GM23248 (cell line): ENCODE results near the gene CIRBP. TPM values are rescaled to one million over a fixed set of nuclear protein-coding genes. Genes with fewer than 3 reads are reported as not detected.

Experiments used
- DNase-seq: peaks from one replicate; pipeline ENCODE4 v3.0.0-alpha.2; 2015
- H2AFZ ChIP-seq: fragments of 200-600 bp; sonication (generic); 2 replicates; pipeline ENCODE4 v1.6.1; 2016; ENCODE audit warnings: antibody characterized with exemption
- H3F3A ChIP-seq: fragments of 200-600 bp; sonication (generic); 2 replicates; pipeline ENCODE4 v1.6.1; 2016; ENCODE audit warnings: mild to moderate bottlenecking, antibody characterized with exemption, mixed run types; ENCODE audit not compliant: insufficient read depth
- H3K27ac ChIP-seq: fragments of 200-600 bp; sonication (generic); 2 replicates; pipeline ENCODE4 v1.5.1; 2016; ENCODE audit warnings: mild to moderate bottlenecking
- H3K27me3 ChIP-seq: fragments of 200-600 bp; sonication (generic); replicated peaks from 2 replicates; pipeline ENCODE4 v1.6.1; 2016; ENCODE audit warnings: mild to moderate bottlenecking; ENCODE audit not compliant: insufficient read depth
- H3K36me3 ChIP-seq: fragments of 200-600 bp; sonication (generic); 2 replicates; pipeline ENCODE4 v1.6.1; 2016; ENCODE audit warnings: low read depth, mild to moderate bottlenecking
- H3K4me1 ChIP-seq: fragments of 200-600 bp; sonication (generic); 2 replicates; pipeline ENCODE4 v1.6.1; 2016; ENCODE audit warnings: mild to moderate bottlenecking; ENCODE audit not compliant: insufficient read depth
- H3K4me2 ChIP-seq: fragments of 200-600 bp; sonication (generic); one replicate; pipeline ENCODE4 v1.6.1; 2016; ENCODE audit warnings: mild to moderate bottlenecking; ENCODE audit not compliant: unreplicated experiment
- H3K4me3 ChIP-seq: fragments of 200-600 bp; sonication (generic); 2 replicates; pipeline ENCODE4 v1.5.1; 2016; ENCODE audit warnings: mild to moderate bottlenecking
- H3K79me2 ChIP-seq: fragments of 200-600 bp; sonication (generic); 2 replicates; pipeline ENCODE4 v1.6.1; 2016; ENCODE audit warnings: mild to moderate bottlenecking; ENCODE audit not compliant: insufficient read depth
- H3K9ac ChIP-seq: fragments of 200-600 bp; sonication (generic); 2 replicates; pipeline ENCODE4 v1.6.1; 2016; ENCODE audit warnings: mild to moderate bottlenecking
- H3K9me2 ChIP-seq: fragments of 200-600 bp; sonication (generic); 2 replicates; pipeline ENCODE4 v1.6.1; 2016; ENCODE audit warnings: mixed run types, mild to moderate bottlenecking, moderate library complexity; ENCODE audit not compliant: insufficient read depth
- H3K9me3 ChIP-seq: fragments of 200-600 bp; sonication (generic); one replicate; pipeline ENCODE4 v1.6.1; 2017; ENCODE audit warnings: low read depth
- H4K20me1 ChIP-seq: fragments of 200-600 bp; sonication (generic); 2 replicates; pipeline ENCODE4 v1.6.0; 2016; ENCODE audit not compliant: insufficient read depth
- EZH2 ChIP-seq: fragments of 200-600 bp; sonication (generic); IDR thresholded peaks from 2 replicates; pipeline ENCODE4 v1.6.1; 2018; ENCODE audit warnings: antibody characterized with exemption, mild to moderate bottlenecking; ENCODE audit not compliant: insufficient read depth, poor library complexity, severe bottlenecking
- EZH2phosphoT487 ChIP-seq: fragments of 200-600 bp; sonication (generic); IDR thresholded peaks from 2 replicates; pipeline ENCODE4 v1.6.1; 2018; ENCODE audit warnings: antibody characterized with exemption, moderate library complexity, mild to moderate bottlenecking, low read depth; ENCODE audit not compliant: insufficient read depth
- whole genome bisulfite sequencing, 2 experiments: methylation state at CpG; one replicate each; pipeline ENCODE4 v1.1.6; 2015 to 2017; ENCODE audit warnings: low lambda C conversion rate in 2 of 2, low coverage in 1 of 2; ENCODE audit errors: missing lambda C conversion rate in 2 of 2; 5-methylcytosine and 5-hydroxymethylcytosine counted together
- in situ Hi-C: fragments of 300-500 bp; cut with MboI; formaldehyde crosslinking; loops from 2 replicates; pipeline ENCODE4 v1.15.0; 2020
- polyA plus RNA-seq: library from polyadenylated mRNA; unstranded; fragments of >200 nt; fragmentation: Nextera tagmentation; extraction: Ambion mirVana; gene quantifications from 2 replicates; pipeline ENCODE4 v1.2.1, GENCODE V29; 2016
- total RNA-seq: library from RNA; depleted of rRNA; stranded (reverse); fragments of >200 nt; shearing (Covaris generic); gene quantifications from 2 replicates; pipeline ENCODE4 v1.2.3, GENCODE V29; 2014

CIRBP gene
- total and polyA plus RNA-seq, 2 experiments from 2014 or later: 185 to 392 TPM

GRCh38 chr19:1279782-1280341 lies 10.7 kb downstream of the CIRBP start:
- no peaks in the 10 kb centered on the region; the same call in 1 of the 2 replicates for H3K4me1 ChIP-seq
- in situ Hi-C loops: no loop called here
- H3K9me3 ChIP-seq: no peaks in the 10 kb centered on the region
- 30 to 32% methylated on average over 10 of the region's 10 CpGs for WGBS, 2 experiments
- H3K9ac ChIP-seq: no peak overlapping the region
- H2AFZ ChIP-seq: no peak overlapping the region
- H3K9me2 ChIP-seq: no peaks in the 10 kb centered on the region
- peaks cover 9% of the 10 kb centered on the region; the same call in 1 of the 2 replicates for H3F3A ChIP-seq
- peaks cover 12% of the 10 kb centered on the region for H3K27me3 ChIP-seq
- TF ChIP-seq EZH2phosphoT487 (no peak), EZH2 (no peak)
- H3K4me3 ChIP-seq: no peak overlapping the region
- H3K27ac ChIP-seq: no peak overlapping the region
- H3K79me2 ChIP-seq: peaks cover 12% of the 10 kb centered on the region
- H3K36me3 ChIP-seq: no peaks in the 10 kb centered on the region
- peak; percentile 82 for DNase-seq
- H3K4me2 ChIP-seq: no peak overlapping the region
- no peaks in the 10 kb centered on the region for H4K20me1 ChIP-seq

GRCh38 chr19:1280636-1281568 lies 11.8 kb downstream of the CIRBP start:
- no peak overlapping the region for H3K4me2 ChIP-seq
- no peaks in the 10 kb centered on the region; the same call in 1 of the 2 replicates for H3K4me1 ChIP-seq
- H3K9ac ChIP-seq: no peak overlapping the region
- H3K27me3 ChIP-seq: peaks cover 19% of the 10 kb centered on the region
- H3F3A ChIP-seq: peaks cover 9% of the 10 kb centered on the region; the same call in 1 of the 2 replicates
- DNase-seq: no peak
- H4K20me1 ChIP-seq: no peaks in the 10 kb centered on the region
- H3K27ac ChIP-seq: no peak overlapping the region
- no peak for TF ChIP-seq EZH2
- TF ChIP-seq EZH2phosphoT487: no peak
- no peak overlapping the region for H3K4me3 ChIP-seq
- H3K36me3 ChIP-seq: no peaks in the 10 kb centered on the region
- WGBS, 2 experiments: 67% methylated on average over 31 to 49 of the region's 53 CpGs
- in situ Hi-C loops: no loop called here
- no peaks in the 10 kb centered on the region for H3K9me2 ChIP-seq
- H2AFZ ChIP-seq: no peak overlapping the region
- no peaks in the 10 kb centered on the region for H3K9me3 ChIP-seq
- H3K79me2 ChIP-seq: peaks cover 11% of the 10 kb centered on the region

GRCh38 chr19:1281569-1282287 lies 12.6 kb downstream of the CIRBP start:
- no peaks in the 10 kb centered on the region for H3K9me3 ChIP-seq
- H3K79me2 ChIP-seq: peaks cover 3% of the 10 kb centered on the region
- no peak overlapping the region for H2AFZ ChIP-seq
- WGBS, 2 experiments: 62 to 70% methylated on average over 12 to 15 of the region's 15 CpGs
- no peaks in the 10 kb centered on the region for H4K20me1 ChIP-seq
- no peak overlapping the region for H3K9ac ChIP-seq
- peaks cover 24% of the 10 kb centered on the region for H3K27me3 ChIP-seq
- H3K4me3 ChIP-seq: no peak overlapping the region
- H3K9me2 ChIP-seq: no peaks in the 10 kb centered on the region
- H3K4me1 ChIP-seq: no peaks in the 10 kb centered on the region
- no peak overlapping the region for H3K4me2 ChIP-seq
- no peak for DNase-seq
- no peaks in the 10 kb centered on the region for H3K36me3 ChIP-seq
- no peak for TF ChIP-seq EZH2phosphoT487
- no peak for TF ChIP-seq EZH2
- 0 out of 2 replicates have a peak, but pooled peaks cover 5% of the 10 kb centered on the region for H3F3A ChIP-seq
- no peak overlapping the region for H3K27ac ChIP-seq
- in situ Hi-C loops: no loop called here

GRCh38 chr19:1282588-1283206 lies 13.6 kb downstream of the CIRBP start:
- Histone ChIP-seq H3K4me3 (no peak overlapping the region), H2AFZ (no peak overlapping the region), H3K36me3 (no peaks in the 10 kb centered on the region), H3K4me1 (no peaks in the 10 kb centered on the region), H3K9ac (no peak overlapping the region), H3K79me2 (no peaks in the 10 kb centered on the region), H3K9me3 (no peaks in the 10 kb centered on the region), H3K27ac (no peak overlapping the region), H4K20me1 (no peaks in the 10 kb centered on the region), H3K4me2 (no peak overlapping the region), H3K27me3 (peaks cover 32% of the 10 kb centered on the region), H3K9me2 (no peaks in the 10 kb centered on the region), H3F3A (0 out of 2 replicates have a peak, but pooled peaks cover 5% of the 10 kb centered on the region)
- in situ Hi-C loops: no loop called here
- DNase-seq: no peak
- no peak for TF ChIP-seq EZH2
- no peak for TF ChIP-seq EZH2phosphoT487
- 79 to 82% methylated on average over 17 to 18 of the region's 18 CpGs for WGBS, 2 experiments
